GM08714 (cell line): Measurements from ENCODE around the gene USP16.

Experiments
- H3K4me3 ChIP-seq: fragments of 200-500 bp; sonication (Bioruptor generic); 2 replicates; pipeline ENCODE4 v1.5.1; 2014; ENCODE audit warnings: mild to moderate bottlenecking, low read length, inconsistent platforms
- ZNF274 ChIP-seq: IDR thresholded peaks from 2 replicates; pipeline ENCODE4 v1.6.1; 2012; ENCODE audit warnings: mild to moderate bottlenecking, low read depth, low read length

USP16 gene

GRCh38 chr21:29085106-29085752 lies 60.8 kb downstream of the USP16 start:
- H3K4me3 ChIP-seq, result no peak overlapping the region
- no peak for TF ChIP-seq ZNF274

- no peak overlapping the region for H3K4me3 ChIP-seq
- no peak for TF ChIP-seq ZNF274
Observed at GRCh38 chr21:29091033-29091432, 66.6 kb downstream of the USP16 start.

GRCh38 chr21:29092102-29092959 lies 67.9 kb downstream of the USP16 start:
- H3K4me3 ChIP-seq, result no peak overlapping the region
- no peak for TF ChIP-seq ZNF274

GRCh38 chr21:29096218-29097015 lies 71.9 kb downstream of the USP16 start:
- no peak overlapping the region for H3K4me3 ChIP-seq
- no peak for TF ChIP-seq ZNF274

- TF ChIP-seq ZNF274, result no peak
- H3K4me3 ChIP-seq, result no peak overlapping the region
Observed at GRCh38 chr21:29098156-29098555, 73.7 kb downstream of the USP16 start.

GRCh38 chr21:29102791-29103257 lies 78.4 kb downstream of the USP16 start:
- no peak for TF ChIP-seq ZNF274
- no peak overlapping the region for H3K4me3 ChIP-seq
